22Rv1 (cell line): ENCODE data around the gene C1orf74.

Experiments
- ZFX ChIP-seq: fragments of 450-650 bp; IDR thresholded peaks from 2 replicates; pipeline ENCODE4 v1.6.1; 2017; ENCODE audit warnings: antibody characterized with exemption, borderline replicate concordance
- TF ChIP-seq, protein P1 (sequence below): fragments of 450-650 bp; IDR thresholded peaks from 2 replicates; pipeline ENCODE4 v1.5.1; 2017; ENCODE audit warnings: mild to moderate bottlenecking

GRCh38 chr1:209822706-209823105 lies 38.3 kb upstream of the C1orf74 start:
- TF ChIP-seq, protein P1, sequence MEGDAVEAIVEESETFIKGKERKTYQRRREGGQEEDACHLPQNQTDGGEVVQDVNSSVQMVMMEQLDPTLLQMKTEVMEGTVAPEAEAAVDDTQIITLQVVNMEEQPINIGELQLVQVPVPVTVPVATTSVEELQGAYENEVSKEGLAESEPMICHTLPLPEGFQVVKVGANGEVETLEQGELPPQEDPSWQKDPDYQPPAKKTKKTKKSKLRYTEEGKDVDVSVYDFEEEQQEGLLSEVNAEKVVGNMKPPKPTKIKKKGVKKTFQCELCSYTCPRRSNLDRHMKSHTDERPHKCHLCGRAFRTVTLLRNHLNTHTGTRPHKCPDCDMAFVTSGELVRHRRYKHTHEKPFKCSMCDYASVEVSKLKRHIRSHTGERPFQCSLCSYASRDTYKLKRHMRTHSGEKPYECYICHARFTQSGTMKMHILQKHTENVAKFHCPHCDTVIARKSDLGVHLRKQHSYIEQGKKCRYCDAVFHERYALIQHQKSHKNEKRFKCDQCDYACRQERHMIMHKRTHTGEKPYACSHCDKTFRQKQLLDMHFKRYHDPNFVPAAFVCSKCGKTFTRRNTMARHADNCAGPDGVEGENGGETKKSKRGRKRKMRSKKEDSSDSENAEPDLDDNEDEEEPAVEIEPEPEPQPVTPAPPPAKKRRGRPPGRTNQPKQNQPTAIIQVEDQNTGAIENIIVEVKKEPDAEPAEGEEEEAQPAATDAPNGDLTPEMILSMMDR = no peak
- TF ChIP-seq ZFX = no peak
